ENCODE results near the gene ACSL6.

Gene ACSL6

GRCh38 chr5:132006331-132007120, 4.9 kb downstream of the ACSL6 start:
- TF ChIP-seq EZH2phosphoT487 (IDR thresholded peaks at IDR 0.05; ENCODE audit: borderline replicate concordance) (no peak), CTCF (conservative IDR thresholded peaks at IDR 0.05; ENCODE audit: low read length) (no peak)
- Histone ChIP-seq H3K9ac (ENCODE audit: low read depth, low read length, poor library complexity, severe bottlenecking) (no peak overlapping the region), H3K4me1 (ENCODE audit: insufficient read depth, low read length, poor library complexity, severe bottlenecking) (peaks cover 24% of the 10 kb centered on the region), H4K20me1 (ENCODE audit: insufficient read depth, low read length, poor library complexity, severe bottlenecking) (no peaks in the 10 kb centered on the region), H3K9me3 (ENCODE audit: insufficient read depth, low read depth, low read length) (no peaks in the 10 kb centered on the region), H3K4me3 (ENCODE audit: low read length, poor library complexity, severe bottlenecking) (no peak overlapping the region), H3F3A (ENCODE audit: low read depth) (no peaks in the 10 kb centered on the region), H3K27me3 (ENCODE audit: insufficient read depth, low read length, poor library complexity, severe bottlenecking) (no peaks in the 10 kb centered on the region), H3K9me2 (replicated peaks; ENCODE audit: low read depth, low read length) (no peaks in the 10 kb centered on the region), H2AFZ (ENCODE audit: low read length) (no peak overlapping the region), H3K4me2 (ENCODE audit: low read depth, low read length, poor library complexity, severe bottlenecking) (no peak overlapping the region), H3K36me3 (ENCODE audit: insufficient read depth, low read length) (no peaks in the 10 kb centered on the region), H3K79me2 (ENCODE audit: insufficient read depth, low read length) (no peaks in the 10 kb centered on the region)

GRCh38 chr5:132005591-132005990, 5.9 kb downstream of the ACSL6 start:
- H3K27me3 ChIP-seq (ENCODE audit: insufficient read depth, low read length, poor library complexity, severe bottlenecking) = no peaks in the 10 kb centered on the region
- H3K9me2 ChIP-seq (replicated peaks; ENCODE audit: low read depth, low read length) = no peaks in the 10 kb centered on the region
- H3K9ac ChIP-seq (ENCODE audit: low read depth, low read length, poor library complexity, severe bottlenecking) = no peak overlapping the region
- no peaks in the 10 kb centered on the region for H3K79me2 ChIP-seq (ENCODE audit: insufficient read depth, low read length)
- H4K20me1 ChIP-seq (ENCODE audit: insufficient read depth, low read length, poor library complexity, severe bottlenecking) = no peaks in the 10 kb centered on the region
- H3K9me3 ChIP-seq (ENCODE audit: insufficient read depth, low read depth, low read length) = no peaks in the 10 kb centered on the region
- H3K4me1 ChIP-seq (ENCODE audit: insufficient read depth, low read length, poor library complexity, severe bottlenecking) = peaks cover 31% of the 10 kb centered on the region
- H2AFZ ChIP-seq (ENCODE audit: low read length) = no peak overlapping the region
- no peaks in the 10 kb centered on the region for H3K36me3 ChIP-seq (ENCODE audit: insufficient read depth, low read length)
- H3K4me3 ChIP-seq (ENCODE audit: low read length, poor library complexity, severe bottlenecking) = no peak overlapping the region
- H3K4me2 ChIP-seq (ENCODE audit: low read depth, low read length, poor library complexity, severe bottlenecking) = no peak overlapping the region
- H3F3A ChIP-seq (ENCODE audit: low read depth) = no peaks in the 10 kb centered on the region
- no peak for TF ChIP-seq CTCF (conservative IDR thresholded peaks at IDR 0.05; ENCODE audit: low read length)
- TF ChIP-seq EZH2phosphoT487 (IDR thresholded peaks at IDR 0.05; ENCODE audit: borderline replicate concordance) = no peak

GRCh38 chr5:132003982-132004381, 7.5 kb downstream of the ACSL6 start:
- Histone ChIP-seq H3K9ac (ENCODE audit: low read depth, low read length, poor library complexity, severe bottlenecking) (no peak overlapping the region), H3K9me3 (ENCODE audit: insufficient read depth, low read depth, low read length) (no peaks in the 10 kb centered on the region), H3K36me3 (ENCODE audit: insufficient read depth, low read length) (no peaks in the 10 kb centered on the region), H3K4me1 (ENCODE audit: insufficient read depth, low read length, poor library complexity, severe bottlenecking) (peaks cover 44% of the 10 kb centered on the region), H3K27me3 (ENCODE audit: insufficient read depth, low read length, poor library complexity, severe bottlenecking) (no peaks in the 10 kb centered on the region), H3K4me3 (ENCODE audit: low read length, poor library complexity, severe bottlenecking) (no peak overlapping the region), H3K79me2 (ENCODE audit: insufficient read depth, low read length) (no peaks in the 10 kb centered on the region), H3K9me2 (replicated peaks; ENCODE audit: low read depth, low read length) (no peaks in the 10 kb centered on the region), H4K20me1 (ENCODE audit: insufficient read depth, low read length, poor library complexity, severe bottlenecking) (no peaks in the 10 kb centered on the region), H3F3A (ENCODE audit: low read depth) (peaks cover 7% of the 10 kb centered on the region; the same call in 1 of the 2 replicates), H2AFZ (ENCODE audit: low read length) (no peak overlapping the region), H3K4me2 (ENCODE audit: low read depth, low read length, poor library complexity, severe bottlenecking) (no peak overlapping the region)
- TF ChIP-seq CTCF (conservative IDR thresholded peaks at IDR 0.05; ENCODE audit: low read length) (no peak), EZH2phosphoT487 (IDR thresholded peaks at IDR 0.05; ENCODE audit: borderline replicate concordance) (no peak)

Data from Loucy (cell line).